Activated CD4-positive, alpha-beta memory T cell treated with anti-CD3 and anti-CD28 coated beads for 36 hours (primary cell): ENCODE data around the gene SIPA1L3. TPM values are rescaled to one million over a fixed set of nuclear protein-coding genes. Genes with fewer than 3 reads are reported as not detected.

Experiments used
- CTCF ChIA-PET: fragments of 350-600 bp; sonication (Branson Sonifier 250); formaldehyde crosslinking; loops from one replicate; lab custom pipeline; 2021; ENCODE audit warnings: antibody characterized with exemption, inconsistent platforms; lab: Charles Lee
- POLR2A ChIA-PET: fragments of 350-600 bp; sonication (Branson Sonifier 250); formaldehyde crosslinking; loops from one replicate; lab custom pipeline; 2021; ENCODE audit warnings: antibody characterized with exemption; lab: Charles Lee
- DNase-seq: peaks from one replicate; pipeline ENCODE4 v3.0.0-alpha.2; 2020
- H3K27ac Mint-ChIP-seq: one replicate; pipeline ENCODE4 v1.8.0; 2021; ENCODE audit warnings: mixed read lengths
- H3K27me3 Mint-ChIP-seq: one replicate; pipeline ENCODE4 v1.8.0; 2021; ENCODE audit warnings: mixed read lengths
- H3K36me3 Mint-ChIP-seq: one replicate; pipeline ENCODE4 v1.8.0; 2021; ENCODE audit warnings: mixed read lengths
- H3K4me1 Mint-ChIP-seq: one replicate; pipeline ENCODE4 v1.8.0; 2021; ENCODE audit warnings: low read depth, mixed read lengths
- H3K4me3 Mint-ChIP-seq: one replicate; pipeline ENCODE4 v1.8.0; 2021; ENCODE audit warnings: mild to moderate bottlenecking, mixed read lengths
- H3K9me3 Mint-ChIP-seq: one replicate; pipeline ENCODE4 v1.8.0; 2021; ENCODE audit warnings: mixed read lengths
- intact Hi-C: fragments of 100-400 bp; cut with micrococcal nuclease; formaldehyde crosslinking; loops from one replicate; pipeline ENCODE4 v1.15.1; 2023
- total RNA-seq, 2 experiments: library from RNA; stranded (reverse); gene quantifications; one replicate each; pipeline ENCODE4 v1.2.3, GENCODE V29; 2021

Gene SIPA1L3
- total RNA-seq, 2 experiments from 2014 or later = 10.3 to 12.1 TPM

- H3K4me3 Mint-ChIP-seq = no peak overlapping the region
- intact Hi-C loops = no loop called here
- POLR2A ChIA-PET = no interaction called here
- H3K4me1 Mint-ChIP-seq = peaks cover 13% of the 10 kb centered on the region
- H3K27me3 Mint-ChIP-seq = no peaks in the 10 kb centered on the region
- no peaks in the 10 kb centered on the region for H3K9me3 Mint-ChIP-seq
- CTCF ChIA-PET = no interaction called here
- H3K27ac Mint-ChIP-seq = no peak overlapping the region
- DNase-seq = no peak
- no peaks in the 10 kb centered on the region for H3K36me3 Mint-ChIP-seq
Observed at GRCh38 chr19:37998801-37999308, 91.8 kb downstream of the SIPA1L3 start.

DNA sequence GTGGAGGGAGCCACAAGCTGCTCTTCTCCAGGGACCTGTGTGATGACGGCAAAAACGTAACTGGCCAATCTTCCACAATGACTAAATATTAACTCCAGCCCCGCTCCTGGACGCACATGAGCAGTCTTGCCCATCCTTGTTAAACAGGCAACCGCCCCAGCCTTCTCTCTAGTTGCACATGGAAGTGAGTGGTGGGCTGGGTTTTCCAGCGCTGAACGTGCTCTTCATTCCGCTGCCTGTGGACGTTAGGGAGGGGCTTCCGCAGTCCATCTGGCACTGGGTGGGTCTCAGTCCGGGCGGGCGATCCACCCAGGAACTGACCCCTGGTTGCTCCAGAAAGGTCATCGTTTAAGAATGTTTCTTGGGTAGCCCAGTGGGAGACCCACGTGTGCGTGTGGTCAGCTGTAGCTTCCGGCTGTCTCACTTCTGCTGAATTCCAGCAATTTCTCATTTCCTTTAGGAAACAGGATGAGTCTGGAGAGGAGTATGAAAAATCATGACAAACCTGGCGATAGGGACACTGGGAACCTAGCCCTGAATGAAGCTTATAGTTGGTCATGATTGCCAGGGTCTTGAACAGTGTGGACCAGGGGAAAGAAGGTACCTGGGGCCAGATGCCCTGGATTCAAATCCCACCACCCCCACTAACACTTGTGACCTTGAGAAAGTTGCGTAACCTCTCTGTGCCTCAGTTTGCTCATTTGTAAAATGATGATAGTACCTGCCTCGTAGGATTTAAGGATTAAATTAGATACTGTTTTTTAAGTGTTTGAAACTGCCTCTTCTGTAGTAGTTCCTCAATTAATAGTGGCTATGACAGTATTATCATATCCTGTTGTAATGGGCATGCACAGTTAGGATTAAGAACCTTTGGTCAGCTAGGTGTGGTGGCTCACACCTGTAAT lies 92.6 kb downstream of the SIPA1L3 start:
- H3K27me3 Mint-ChIP-seq = no peaks in the 10 kb centered on the region
- H3K36me3 Mint-ChIP-seq = no peaks in the 10 kb centered on the region
- ChIA-PET POLR2A (no interaction called here), CTCF (no interaction called here)
- H3K4me3 Mint-ChIP-seq = no peak overlapping the region
- H3K9me3 Mint-ChIP-seq = no peaks in the 10 kb centered on the region
- intact Hi-C loops = loop anchor here (5.0 kb wide), 1 partner anchor 92 kb away; the partner anchor contains the start of genes SIPA1L3 and WDR87
- peaks cover 13% of the 10 kb centered on the region for H3K4me1 Mint-ChIP-seq
- no peak overlapping the region for H3K27ac Mint-ChIP-seq
- DNase-seq = no peak

DNA sequence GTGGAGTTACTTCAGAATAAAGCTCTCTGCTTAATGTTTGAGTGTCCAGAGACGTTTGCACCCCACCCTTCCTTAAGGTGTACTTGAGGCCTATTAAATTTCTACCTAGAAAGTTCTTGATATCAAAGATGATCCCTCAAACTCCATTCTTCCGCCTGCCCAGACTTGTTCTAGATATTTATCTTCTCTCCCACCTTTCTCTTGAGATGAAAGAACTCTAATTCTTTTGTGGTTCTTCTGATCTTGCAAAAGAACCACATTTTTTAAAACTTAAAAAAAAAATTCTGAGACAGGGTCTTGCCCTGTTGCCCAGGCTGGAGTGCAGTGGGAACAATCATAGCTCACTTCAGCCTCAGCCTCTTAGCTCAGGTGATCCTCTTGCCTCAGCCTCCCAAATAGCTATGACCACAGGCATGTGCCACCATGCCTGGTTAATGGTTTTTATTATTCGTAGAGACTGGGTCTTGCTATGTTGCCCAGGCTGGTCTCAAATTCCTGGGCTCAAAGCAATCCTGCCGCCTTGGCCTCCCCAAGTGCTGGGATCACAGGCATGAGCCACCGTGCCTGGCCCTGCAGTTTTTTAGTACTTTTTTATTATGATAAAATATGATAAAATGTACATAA lies 94.3 kb downstream of the SIPA1L3 start:
- ChIA-PET CTCF (no interaction called here), POLR2A (no interaction called here)
- no peak for DNase-seq
- intact Hi-C loops = loop anchor here (5.0 kb wide), 1 partner anchor 94 kb away; the partner anchor contains the start of genes SIPA1L3 and WDR87
- Mint-ChIP-seq H3K27me3 (no peaks in the 10 kb centered on the region), H3K4me1 (peaks cover 13% of the 10 kb centered on the region), H3K36me3 (no peaks in the 10 kb centered on the region), H3K27ac (no peak overlapping the region), H3K4me3 (no peak overlapping the region), H3K9me3 (no peaks in the 10 kb centered on the region)

DNA sequence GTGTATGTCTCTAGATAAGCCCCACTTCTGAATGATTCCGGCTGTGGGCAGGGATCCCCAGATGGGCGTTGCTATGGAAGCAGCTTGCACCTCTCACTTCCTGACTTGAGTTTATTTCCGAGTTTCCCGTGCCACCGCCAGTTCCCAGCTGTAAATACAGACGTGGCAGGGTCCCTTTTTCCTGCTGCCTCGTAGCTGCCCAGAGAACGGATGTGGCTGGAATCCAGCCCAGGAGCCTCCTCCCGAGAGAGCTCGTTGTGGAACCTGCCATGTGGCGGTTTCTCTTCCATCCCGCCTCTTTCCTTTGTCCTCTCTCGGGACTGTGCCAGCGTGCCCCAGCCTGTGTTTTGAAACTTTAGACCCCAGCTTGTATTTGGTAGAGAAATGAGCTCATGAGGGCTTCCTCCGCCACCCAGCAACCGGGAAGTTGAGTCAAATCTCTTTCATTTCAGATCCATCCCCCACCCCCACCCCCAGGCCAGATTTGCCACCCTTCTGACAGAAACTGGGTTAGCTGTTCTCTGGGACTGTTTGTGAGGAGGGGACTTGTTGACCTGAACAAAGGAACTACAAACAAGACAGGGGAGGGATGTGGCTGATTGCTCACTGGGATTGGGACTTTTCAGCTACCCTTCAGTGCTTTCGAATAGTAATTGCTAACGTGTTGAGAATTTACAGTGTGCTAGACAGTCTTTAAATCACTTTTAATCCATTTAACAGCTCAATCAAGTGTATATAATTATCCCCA lies 96.6 kb downstream of the SIPA1L3 start:
- Mint-ChIP-seq H3K4me3 (no peak overlapping the region), H3K36me3 (no peaks in the 10 kb centered on the region), H3K27me3 (no peaks in the 10 kb centered on the region), H3K27ac (no peak overlapping the region), H3K4me1 (peaks cover 8% of the 10 kb centered on the region), H3K9me3 (no peaks in the 10 kb centered on the region)
- ChIA-PET CTCF (interaction anchor here (1.1 to 1.2 kb wide), 3 partner anchors 12 to 101 kb away, joined by 3 to 8 read pairs (median 4); no protein-coding TSS in a partner anchor), POLR2A (interaction anchor here (1.4 to 1.8 kb wide), 3 partner anchors 45 to 97 kb away, joined by 4 to 8 read pairs (median 7); partner anchors contain the start of genes SIPA1L3 and WDR87)
- intact Hi-C loops = loop anchor here (1.0 to 5.0 kb wide), 3 partner anchors 46 to 96 kb away; partner anchors contain the start of genes SIPA1L3 and WDR87
- peak; percentile 74 for DNase-seq

DNA sequence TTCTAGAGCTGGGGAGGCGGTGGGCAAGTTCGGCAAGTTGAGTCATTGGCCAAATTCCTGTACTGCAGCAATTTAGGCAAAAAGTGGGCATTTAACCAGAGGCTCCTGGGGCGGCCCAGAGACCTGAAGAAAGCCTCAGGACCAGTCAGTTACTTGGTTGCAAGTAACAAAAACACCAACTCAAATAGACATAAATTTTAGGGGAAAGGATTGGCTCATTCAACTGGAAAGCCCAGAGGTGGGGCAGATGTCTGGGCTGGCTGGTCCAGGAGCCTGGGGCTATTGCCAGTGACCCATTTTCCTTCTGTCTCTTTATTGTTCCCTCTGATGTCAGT lies 97.1 kb downstream of the SIPA1L3 start:
- intact Hi-C loops = loop anchor here (5.0 kb wide), 1 partner anchor 97 kb away; the partner anchor contains the start of genes SIPA1L3 and WDR87
- H3K4me1 Mint-ChIP-seq = peaks cover 8% of the 10 kb centered on the region
- no peak overlapping the region for H3K27ac Mint-ChIP-seq
- no peak for DNase-seq
- H3K27me3 Mint-ChIP-seq = no peaks in the 10 kb centered on the region
- POLR2A ChIA-PET = interaction anchor here (1.4 to 1.8 kb wide), 3 partner anchors 45 to 97 kb away, joined by 4 to 8 read pairs (median 7); partner anchors contain the start of genes SIPA1L3 and WDR87
- H3K36me3 Mint-ChIP-seq = no peaks in the 10 kb centered on the region
- CTCF ChIA-PET = interaction anchor here (1.1 to 1.2 kb wide), 2 partner anchors 91 to 102 kb away, joined by 4 to 8 read pairs; no protein-coding TSS in a partner anchor
- no peaks in the 10 kb centered on the region for H3K9me3 Mint-ChIP-seq
- H3K4me3 Mint-ChIP-seq = no peak overlapping the region

DNA sequence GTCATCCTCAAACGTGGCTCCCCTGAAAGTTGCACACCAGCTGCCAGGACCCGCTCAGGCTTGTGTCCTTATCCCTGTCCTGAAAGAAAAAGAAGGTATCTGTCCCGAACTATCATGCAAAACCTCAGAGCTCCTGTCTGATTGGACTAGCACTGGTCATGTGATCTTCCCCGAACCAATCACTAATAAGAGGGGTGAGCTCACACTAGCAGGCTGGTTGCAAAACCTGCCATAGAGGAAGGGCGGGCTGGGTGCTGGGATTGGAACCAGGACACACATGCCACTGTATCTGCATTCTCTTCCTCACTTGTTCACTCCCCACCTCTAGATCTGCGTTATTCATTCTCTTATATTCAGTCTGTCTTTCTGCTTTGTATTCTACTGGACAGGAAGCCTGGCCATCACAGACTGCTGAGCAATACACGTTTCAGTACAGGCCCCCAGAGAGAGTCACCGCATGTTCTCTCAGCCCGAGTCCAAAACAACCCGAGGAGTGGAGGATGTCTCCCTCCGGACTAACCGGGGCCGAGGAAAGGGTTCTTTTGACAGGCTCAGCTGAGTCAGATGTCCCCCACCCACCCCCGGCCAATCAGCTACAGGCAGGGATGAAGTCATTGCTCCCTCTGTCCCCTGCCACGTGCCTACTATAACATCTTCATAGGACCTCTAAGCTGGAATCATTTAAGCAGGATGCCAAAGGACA lies 97.7 kb downstream of the SIPA1L3 start:
- no peaks in the 10 kb centered on the region for H3K36me3 Mint-ChIP-seq
- H3K4me1 Mint-ChIP-seq = peaks cover 8% of the 10 kb centered on the region
- H3K27me3 Mint-ChIP-seq = no peaks in the 10 kb centered on the region
- intact Hi-C loops = loop anchor here (5.0 kb wide), 1 partner anchor 97 kb away; the partner anchor contains the start of genes SIPA1L3 and WDR87
- H3K4me3 Mint-ChIP-seq = no peak overlapping the region
- no peak overlapping the region for H3K27ac Mint-ChIP-seq
- no peaks in the 10 kb centered on the region for H3K9me3 Mint-ChIP-seq
- CTCF ChIA-PET = interaction anchor here (1.2 kb wide), 1 partner anchor 102 kb away, joined by 4 read pairs; no protein-coding TSS in a partner anchor
- DNase-seq = peak; percentile 29
- POLR2A ChIA-PET = interaction anchor here (1.4 to 1.8 kb wide), 2 partner anchors 44 to 98 kb away, joined by 4 to 7 read pairs; partner anchors contain the start of genes SIPA1L3 and WDR87

DNA sequence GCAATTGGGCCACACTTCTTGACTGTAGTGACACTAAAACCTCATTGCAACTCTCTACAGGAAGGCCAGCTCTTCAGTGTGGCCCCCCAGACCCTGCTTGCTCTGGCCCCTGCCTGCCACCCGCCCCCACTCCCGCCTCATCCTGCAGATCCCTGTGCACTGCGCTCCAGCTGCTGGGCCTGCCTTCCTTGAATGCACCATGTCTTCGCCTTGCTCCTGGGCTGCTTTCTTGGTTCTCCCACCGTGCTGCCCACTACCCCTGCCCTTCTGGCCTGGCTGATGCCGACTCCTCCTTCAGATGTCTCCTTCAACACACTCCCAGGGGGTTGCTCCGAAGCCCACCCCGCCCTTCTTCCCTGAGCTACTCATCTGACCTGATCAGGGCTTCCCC lies 98.2 kb downstream of the SIPA1L3 start:
- no peaks in the 10 kb centered on the region for H3K36me3 Mint-ChIP-seq
- no peaks in the 10 kb centered on the region for H3K27me3 Mint-ChIP-seq
- ChIA-PET CTCF (no interaction called here), POLR2A (no interaction called here)
- no peak overlapping the region for H3K27ac Mint-ChIP-seq
- no peak for DNase-seq
- no peak overlapping the region for H3K4me3 Mint-ChIP-seq
- H3K4me1 Mint-ChIP-seq = peaks cover 8% of the 10 kb centered on the region
- intact Hi-C loops = no loop called here
- no peaks in the 10 kb centered on the region for H3K9me3 Mint-ChIP-seq

DNA sequence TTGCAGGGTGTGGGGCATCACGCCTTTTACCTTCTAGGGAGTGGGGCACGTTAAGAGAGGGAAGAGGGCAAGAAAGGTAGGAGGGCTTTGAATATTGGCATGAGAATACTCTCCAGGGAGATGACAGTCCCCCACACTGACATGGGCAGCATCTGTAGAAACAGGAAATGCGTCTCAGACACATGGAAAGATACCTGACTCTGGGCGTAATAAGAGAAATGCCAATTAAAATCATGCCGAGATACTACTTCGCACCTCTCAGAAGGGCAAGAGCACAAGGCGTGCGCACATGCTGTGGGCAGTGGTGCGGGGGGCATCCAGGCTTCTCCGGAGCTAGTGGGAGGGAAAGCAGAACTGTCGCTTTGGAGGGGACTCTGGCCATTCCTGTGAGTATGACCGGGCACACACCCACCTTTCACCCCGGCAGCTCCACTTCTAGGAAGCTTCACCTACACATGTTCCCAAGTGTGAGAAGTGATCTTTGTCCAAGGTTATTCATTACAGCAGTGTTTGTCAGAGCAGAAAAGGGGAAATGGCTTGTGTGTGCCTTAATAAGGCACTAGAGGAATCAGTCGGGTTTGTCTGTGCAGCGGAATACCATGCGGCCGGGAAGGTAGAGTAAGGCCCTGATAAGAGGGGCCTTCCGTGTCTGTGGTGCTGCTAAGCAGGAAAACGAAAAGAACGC lies 99.5 kb downstream of the SIPA1L3 start:
- H3K9me3 Mint-ChIP-seq = no peaks in the 10 kb centered on the region
- ChIA-PET CTCF (no interaction called here), POLR2A (no interaction called here)
- intact Hi-C loops = no loop called here
- H3K36me3 Mint-ChIP-seq = no peaks in the 10 kb centered on the region
- H3K27me3 Mint-ChIP-seq = no peaks in the 10 kb centered on the region
- DNase-seq = no peak
- peaks cover 4% of the 10 kb centered on the region for H3K4me1 Mint-ChIP-seq
- H3K4me3 Mint-ChIP-seq = no peak overlapping the region
- H3K27ac Mint-ChIP-seq = no peak overlapping the region

DNA sequence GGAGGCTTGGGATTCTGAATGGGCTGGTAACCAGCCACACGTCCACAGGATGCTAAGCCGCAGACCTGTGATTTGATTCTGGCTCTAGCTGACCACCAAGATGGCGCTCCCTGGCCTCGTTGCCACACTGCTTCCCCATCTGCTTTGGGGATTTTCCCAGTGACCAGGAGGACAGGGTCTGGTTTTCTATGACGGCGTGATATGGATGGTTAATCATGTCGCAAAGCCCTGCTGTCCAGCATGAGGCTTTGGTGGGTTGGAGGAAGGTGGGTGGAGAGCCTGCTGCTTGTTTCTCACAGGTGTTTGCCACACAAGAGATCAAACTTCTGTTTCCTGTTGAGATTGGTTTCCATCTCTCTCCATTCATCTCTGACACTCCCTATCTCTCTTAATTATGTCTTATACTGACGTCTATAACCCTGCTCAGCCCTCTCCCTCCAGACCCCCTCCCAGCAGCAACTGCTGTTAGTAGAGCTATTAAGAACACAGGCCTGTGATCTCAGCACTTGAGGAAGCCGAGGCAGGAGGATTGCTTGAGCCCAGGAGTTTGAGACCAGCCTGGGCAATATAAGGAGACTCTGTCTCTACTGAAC lies 102.7 kb downstream of the SIPA1L3 start:
- POLR2A ChIA-PET = no interaction called here
- CTCF ChIA-PET = no interaction called here
- Mint-ChIP-seq H3K27me3 (no peaks in the 10 kb centered on the region), H3K4me3 (no peak overlapping the region), H3K36me3 (no peaks in the 10 kb centered on the region), H3K9me3 (no peaks in the 10 kb centered on the region), H3K27ac (no peak overlapping the region), H3K4me1 (no peaks in the 10 kb centered on the region)
- intact Hi-C loops = no loop called here
- DNase-seq = no peak

GRCh38 chr19:38011426-38011825 lies 104.4 kb downstream of the SIPA1L3 start:
- intact Hi-C loops = no loop called here
- ChIA-PET POLR2A (no interaction called here), CTCF (no interaction called here)
- Mint-ChIP-seq H3K4me1 (no peaks in the 10 kb centered on the region), H3K27me3 (no peaks in the 10 kb centered on the region), H3K9me3 (no peaks in the 10 kb centered on the region), H3K27ac (no peak overlapping the region), H3K36me3 (no peaks in the 10 kb centered on the region), H3K4me3 (no peak overlapping the region)
- DNase-seq = no peak
